HG03469 (cell line): ENCODE results near the gene UVRAG.
"Not testable (repeated sequence)": the region's sequence is repeated elsewhere in the genome, so short reads cannot be mapped to it uniquely, and the experiment has no call there.

Experiments used
- ATAC-seq: cut with Tn5 transposase; IDR thresholded peaks from one replicate; pipeline ENCODE4 v1.9.1; 2021; ENCODE audit warnings: mild to moderate bottlenecking, moderate library complexity, moderate number of reproducible peaks; ENCODE audit not compliant: unreplicated experiment

Gene UVRAG

GRCh38 chr11:75873417-75874221, 58.6 kb downstream of the UVRAG start:
- no peak for ATAC-seq

- ATAC-seq: no peak
Measured at GRCh38 chr11:75874684-75875341, 59.8 kb downstream of the UVRAG start.

GRCh38 chr11:75877327-75877726, 62.3 kb downstream of the UVRAG start:
- ATAC-seq: not testable (repeated sequence)

GRCh38 chr11:75877931-75878330, 62.9 kb downstream of the UVRAG start:
- ATAC-seq: not testable (repeated sequence)

- no peak for ATAC-seq
Measured at GRCh38 chr11:75878933-75879332, 63.9 kb downstream of the UVRAG start.

- no peak for ATAC-seq
Measured at GRCh38 chr11:75879737-75880136, 64.7 kb downstream of the UVRAG start.

- ATAC-seq: not testable (repeated sequence)
Measured at GRCh38 chr11:75880343-75880742, 65.3 kb downstream of the UVRAG start.

- ATAC-seq: no peak
Measured at GRCh38 chr11:75884321-75884720, 69.3 kb downstream of the UVRAG start.

GRCh38 chr11:75888416-75888815, 73.4 kb downstream of the UVRAG start:
- ATAC-seq: no peak

GRCh38 chr11:75891947-75892739, 77.1 kb downstream of the UVRAG start:
- no peak for ATAC-seq

GRCh38 chr11:75893251-75893650, 78.2 kb downstream of the UVRAG start:
- no peak for ATAC-seq

- no peak for ATAC-seq
Measured at GRCh38 chr11:75894036-75894585, 79.1 kb downstream of the UVRAG start.

- ATAC-seq: no peak
Measured at GRCh38 chr11:75896843-75897419, 81.9 kb downstream of the UVRAG start.

- ATAC-seq: no peak
Measured at GRCh38 chr11:75898871-75899270, 83.9 kb downstream of the UVRAG start.

- no peak for ATAC-seq
Measured at GRCh38 chr11:75899806-75900205, 84.8 kb downstream of the UVRAG start.

- no peak for ATAC-seq
Measured at GRCh38 chr11:75900848-75901247, 85.8 kb downstream of the UVRAG start.

GRCh38 chr11:75902631-75903030, 87.6 kb downstream of the UVRAG start:
- no peak for ATAC-seq

GRCh38 chr11:75903276-75903675, 88.3 kb downstream of the UVRAG start:
- ATAC-seq: no peak

- ATAC-seq: no peak
Measured at GRCh38 chr11:75905434-75905833, 90.4 kb downstream of the UVRAG start.

- no peak for ATAC-seq
Measured at GRCh38 chr11:75907906-75908527, 93.0 kb downstream of the UVRAG start.
